NCI-H1417 treated with DMSO at 0.1 percent for 48 hours (cell line): ENCODE results near the gene AGBL5.
"Not testable (repeated sequence)": the region's sequence is repeated elsewhere in the genome, so short reads cannot be mapped to it uniquely, and the experiment has no call there.

ENCODE experiments used
- DNase-seq: peaks from one replicate; lab custom pipeline; 2025; lab: John Stamatoyannopoulos, UW

Gene AGBL5

GRCh38 chr2:27093430-27094352, 42.2 kb downstream of the AGBL5 start:
- DNase-seq = no peak

GRCh38 chr2:27094353-27094984, 43.0 kb downstream of the AGBL5 start:
- DNase-seq = no peak

- DNase-seq = no peak
Observed at GRCh38 chr2:27095427-27095744, 43.9 kb downstream of the AGBL5 start.

- DNase-seq = no peak
Observed at GRCh38 chr2:27095745-27096651, 44.5 kb downstream of the AGBL5 start.

- DNase-seq = no peak
Observed at GRCh38 chr2:27096748-27097297, 45.4 kb downstream of the AGBL5 start.

- no peak for DNase-seq
Observed at GRCh38 chr2:27097341-27097740, 45.9 kb downstream of the AGBL5 start.

GRCh38 chr2:27099334-27099955, 48.0 kb downstream of the AGBL5 start:
- DNase-seq = no peak

- no peak for DNase-seq
Observed at GRCh38 chr2:27100036-27100435, 48.6 kb downstream of the AGBL5 start.

- DNase-seq = no peak
Observed at GRCh38 chr2:27102329-27102728, 50.9 kb downstream of the AGBL5 start.

GRCh38 chr2:27105981-27106380, 54.5 kb downstream of the AGBL5 start:
- no peak for DNase-seq

- no peak for DNase-seq
Observed at GRCh38 chr2:27108221-27108620, 56.8 kb downstream of the AGBL5 start.

- no peak for DNase-seq
Observed at GRCh38 chr2:27109083-27109482, 57.6 kb downstream of the AGBL5 start.

GRCh38 chr2:27110603-27111352, 59.3 kb downstream of the AGBL5 start:
- DNase-seq = not testable (repeated sequence)

GRCh38 chr2:27111392-27112078, 60.1 kb downstream of the AGBL5 start:
- not testable (repeated sequence) for DNase-seq

GRCh38 chr2:27115519-27115918, 64.1 kb downstream of the AGBL5 start:
- no peak for DNase-seq

GRCh38 chr2:27117995-27118524, 66.6 kb downstream of the AGBL5 start:
- no peak for DNase-seq

GRCh38 chr2:27118525-27119329, 67.3 kb downstream of the AGBL5 start, which contains the start of gene CGREF1:
TSS of gene CGREF1 (minus strand) at chr2:27119128. CDS start at chr2:27104366, 14,762 bp downstream.
- no peak for DNase-seq

- not testable (repeated sequence) for DNase-seq
Observed at GRCh38 chr2:27119330-27119670, 67.8 kb downstream of the AGBL5 start.
